Activated CD4-positive, alpha-beta memory T cell treated with anti-CD3 and anti-CD28 coated beads for 36 hours (primary cell): ENCODE data around the gene TJP3. TPM values are rescaled to one million over a fixed set of nuclear protein-coding genes. Genes with fewer than 3 reads are reported as not detected.
A peak's percentile ranks its signal among the peaks of the same experiment; 100 is the strongest.

Experiments used
- CTCF ChIA-PET: fragments of 350-600 bp; sonication (Branson Sonifier 250); formaldehyde crosslinking; loops from one replicate; lab custom pipeline; 2021; ENCODE audit warnings: antibody characterized with exemption, inconsistent platforms; lab: Charles Lee
- POLR2A ChIA-PET: fragments of 350-600 bp; sonication (Branson Sonifier 250); formaldehyde crosslinking; loops from one replicate; lab custom pipeline; 2021; ENCODE audit warnings: antibody characterized with exemption; lab: Charles Lee
- DNase-seq: peaks from one replicate; pipeline ENCODE4 v3.0.0-alpha.2; 2020
- H3K27ac Mint-ChIP-seq: one replicate; pipeline ENCODE4 v1.8.0; 2021; ENCODE audit warnings: mixed read lengths
- H3K27me3 Mint-ChIP-seq: one replicate; pipeline ENCODE4 v1.8.0; 2021; ENCODE audit warnings: mixed read lengths
- H3K36me3 Mint-ChIP-seq: one replicate; pipeline ENCODE4 v1.8.0; 2021; ENCODE audit warnings: mixed read lengths
- H3K4me1 Mint-ChIP-seq: one replicate; pipeline ENCODE4 v1.8.0; 2021; ENCODE audit warnings: low read depth, mixed read lengths
- H3K4me3 Mint-ChIP-seq: one replicate; pipeline ENCODE4 v1.8.0; 2021; ENCODE audit warnings: mild to moderate bottlenecking, mixed read lengths
- H3K9me3 Mint-ChIP-seq: one replicate; pipeline ENCODE4 v1.8.0; 2021; ENCODE audit warnings: mixed read lengths
- intact Hi-C: fragments of 100-400 bp; cut with micrococcal nuclease; formaldehyde crosslinking; loops from one replicate; pipeline ENCODE4 v1.15.1; 2023
- total RNA-seq, 2 experiments: library from RNA; stranded (reverse); gene quantifications; one replicate each; pipeline ENCODE4 v1.2.3, GENCODE V29; 2021

Gene TJP3
- total RNA-seq, 2 experiments from 2014 or later, result 3.1 to 3.7 TPM

GRCh38 chr19:3687393-3687773, 20.8 kb upstream of the TJP3 start:
- ChIA-PET CTCF (interaction anchor here (1.4 to 5.8 kb wide), 3 partner anchors 10 to 21 kb away, joined by 4 to 39 read pairs (median 7); partner anchors contain the start of gene PIP5K1C), POLR2A (interaction anchor here (1.4 kb wide), 1 partner anchor 13 kb away, joined by 5 read pairs; the partner anchor contains the start of gene PIP5K1C)
- H3K27ac Mint-ChIP-seq, result peak overlapping the region; percentile 51
- H3K27me3 Mint-ChIP-seq, result no peaks in the 10 kb centered on the region
- intact Hi-C loops, result no loop called here
- H3K4me3 Mint-ChIP-seq, result peak overlapping the region; percentile 57
- peaks cover 34% of the 10 kb centered on the region for H3K4me1 Mint-ChIP-seq
- DNase-seq, result no peak
- peaks cover 18% of the 10 kb centered on the region for H3K36me3 Mint-ChIP-seq
- H3K9me3 Mint-ChIP-seq, result peaks cover 6% of the 10 kb centered on the region

GRCh38 chr19:3687774-3688706, 20.1 kb upstream of the TJP3 start:
- CTCF ChIA-PET, result interaction anchor here (1.4 to 5.8 kb wide), 3 partner anchors 9 to 22 kb away, joined by 4 to 39 read pairs (median 7); partner anchors contain the start of gene PIP5K1C
- H3K36me3 Mint-ChIP-seq, result peaks cover 18% of the 10 kb centered on the region
- POLR2A ChIA-PET, result interaction anchor here (1.4 kb wide), 1 partner anchor 12 kb away, joined by 5 read pairs; the partner anchor contains the start of gene PIP5K1C
- intact Hi-C loops, result no loop called here
- H3K4me3 Mint-ChIP-seq, result peak overlapping the region; percentile 51
- H3K4me1 Mint-ChIP-seq, result peaks cover 34% of the 10 kb centered on the region
- H3K27me3 Mint-ChIP-seq, result no peaks in the 10 kb centered on the region
- H3K9me3 Mint-ChIP-seq, result peaks cover 6% of the 10 kb centered on the region
- H3K27ac Mint-ChIP-seq, result peak overlapping the region; percentile 51
- peak; percentile 69 for DNase-seq

DNA sequence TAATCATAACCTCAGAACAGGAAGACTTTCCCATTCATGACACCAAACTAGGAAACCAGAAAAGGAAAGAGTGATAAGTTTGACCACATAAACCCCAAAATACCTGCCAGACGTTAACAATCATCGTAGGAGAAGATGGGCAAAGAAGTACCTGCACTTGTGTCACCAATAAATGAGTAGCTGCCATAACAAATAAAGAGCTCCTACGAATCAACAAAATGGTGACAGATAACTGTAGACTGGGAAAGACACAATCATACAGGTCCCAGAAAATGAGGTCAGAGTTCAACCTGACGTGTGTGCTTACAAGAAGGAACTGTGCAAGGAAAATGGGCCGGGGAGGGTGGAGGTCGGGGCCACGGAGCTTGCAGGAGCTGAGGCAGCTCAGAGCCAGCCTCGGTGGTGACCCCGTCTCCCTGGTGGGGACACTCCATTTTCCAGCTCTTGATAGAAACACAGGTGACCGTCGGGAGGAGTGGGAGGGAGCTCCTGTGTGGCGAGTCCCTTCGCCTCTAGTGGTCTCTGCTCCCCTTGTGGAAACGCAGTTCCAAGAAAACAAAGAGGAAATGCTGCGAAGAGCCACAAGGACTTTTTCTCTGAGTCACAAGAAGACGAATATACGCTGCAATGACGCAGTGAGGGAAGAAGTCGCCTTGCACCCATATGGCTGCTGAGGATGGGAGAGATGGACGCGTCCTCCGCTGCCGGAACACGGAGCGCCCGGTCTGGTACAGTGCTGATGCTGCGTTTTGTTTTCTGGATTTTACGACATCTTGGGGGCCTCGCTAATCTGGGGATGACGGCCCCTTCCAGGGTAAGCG, 17.4 kb upstream of the TJP3 start:
- H3K4me1 Mint-ChIP-seq, result peaks cover 34% of the 10 kb centered on the region
- H3K9me3 Mint-ChIP-seq, result no peaks in the 10 kb centered on the region
- DNase-seq, result peak; percentile 35
- no peak overlapping the region for H3K4me3 Mint-ChIP-seq
- ChIA-PET POLR2A (interaction anchor here (0.9 to 1.3 kb wide), 2 partner anchors 19 to 136 kb away, joined by 4 to 5 read pairs; no protein-coding TSS in a partner anchor), CTCF (interaction anchor here (0.6 to 5.8 kb wide), 9 partner anchors 10 to 144 kb away, joined by 3 to 39 read pairs (median 4); partner anchors contain the start of genes PIP5K1C and TJP3)
- no peaks in the 10 kb centered on the region for H3K27me3 Mint-ChIP-seq
- intact Hi-C loops, result loop anchor here (2.0 kb wide), 1 partner anchor 20 kb away; no protein-coding TSS in a partner anchor
- peak overlapping the region; percentile 19 for H3K27ac Mint-ChIP-seq
- peaks cover 5% of the 10 kb centered on the region for H3K36me3 Mint-ChIP-seq

- H3K4me3 Mint-ChIP-seq, result no peak overlapping the region
- ChIA-PET CTCF (interaction anchor here (0.9 to 5.8 kb wide), 4 partner anchors 10 to 131 kb away, joined by 3 to 39 read pairs (median 6); partner anchors contain the start of genes PIP5K1C and TJP3), POLR2A (interaction anchor here (0.9 kb wide), 1 partner anchor 137 kb away, joined by 4 read pairs; no protein-coding TSS in a partner anchor)
- DNase-seq, result no peak
- no peaks in the 10 kb centered on the region for H3K9me3 Mint-ChIP-seq
- H3K4me1 Mint-ChIP-seq, result peaks cover 34% of the 10 kb centered on the region
- no peaks in the 10 kb centered on the region for H3K27me3 Mint-ChIP-seq
- peaks cover 5% of the 10 kb centered on the region for H3K36me3 Mint-ChIP-seq
- intact Hi-C loops, result loop anchor here (2.0 kb wide), 1 partner anchor 21 kb away; no protein-coding TSS in a partner anchor
- no peak overlapping the region for H3K27ac Mint-ChIP-seq
Observed at GRCh38 chr19:3691372-3691716, 16.8 kb upstream of the TJP3 start.

- no peak overlapping the region for H3K4me3 Mint-ChIP-seq
Observed at GRCh38 chr19:3691726-3692125, 16.5 kb upstream of the TJP3 start.

DNA sequence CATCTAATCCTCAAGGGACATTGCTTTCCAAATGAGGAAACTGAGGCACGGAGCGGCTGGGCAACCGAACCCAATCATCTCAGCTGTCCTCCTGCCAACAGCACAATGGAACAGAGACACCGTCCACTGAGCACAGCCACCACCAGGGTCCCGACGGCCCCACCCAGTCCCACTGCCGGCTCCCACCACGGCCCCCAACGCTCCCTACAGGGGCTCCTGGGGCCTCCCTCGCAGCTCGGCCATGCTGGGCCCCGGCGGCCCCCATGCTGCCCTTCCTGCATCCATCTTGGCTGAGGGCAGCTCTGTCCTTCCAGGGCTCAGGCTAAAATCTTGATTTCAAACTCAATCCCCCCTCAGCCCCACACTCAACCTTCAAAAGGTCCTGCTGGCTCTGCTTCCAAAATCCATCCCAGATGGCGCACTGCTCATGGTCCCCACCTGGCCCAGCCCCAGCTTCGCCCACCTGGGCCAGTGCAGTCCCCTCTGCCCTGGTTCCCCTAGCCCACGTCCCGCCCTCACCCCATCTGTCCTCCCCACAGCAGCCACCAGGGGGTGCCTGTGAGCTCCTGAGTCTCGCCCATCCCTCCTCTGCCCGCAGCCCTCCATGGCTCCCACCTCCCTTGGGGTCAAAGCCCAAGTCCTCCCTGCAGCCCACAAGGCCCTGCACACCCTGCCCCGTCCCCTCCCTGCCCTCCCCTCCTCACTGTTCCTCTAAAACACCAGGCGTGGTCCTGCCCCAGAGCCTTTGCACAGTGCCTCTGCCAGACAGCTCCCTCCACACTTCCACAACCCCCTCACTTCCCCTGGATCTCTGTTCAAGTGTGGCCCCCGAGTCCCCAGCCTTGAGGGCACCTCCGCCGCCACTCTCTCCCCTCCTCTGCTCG, 15.8 kb upstream of the TJP3 start:
- intact Hi-C loops, result no loop called here

More at GRCh38 chr19:3691726-3692125, 16.5 kb upstream of the TJP3 start:
- no peaks in the 10 kb centered on the region for H3K9me3 Mint-ChIP-seq
- peaks cover 5% of the 10 kb centered on the region for H3K36me3 Mint-ChIP-seq
- peaks cover 34% of the 10 kb centered on the region for H3K4me1 Mint-ChIP-seq
- ChIA-PET CTCF (interaction anchor here (1.4 to 5.8 kb wide), 6 partner anchors 9 to 31 kb away, joined by 6 to 39 read pairs (median 8); partner anchors contain the start of genes PIP5K1C and TJP3), POLR2A (no interaction called here)
- intact Hi-C loops, result loop anchor here (2.0 kb wide), 1 partner anchor 21 kb away; no protein-coding TSS in a partner anchor
- DNase-seq, result no peak
- H3K27ac Mint-ChIP-seq, result no peak overlapping the region
- H3K27me3 Mint-ChIP-seq, result no peaks in the 10 kb centered on the region

GRCh38 chr19:3693025-3693925, 14.9 kb upstream of the TJP3 start:
- no peak overlapping the region for H3K4me3 Mint-ChIP-seq
- H3K27me3 Mint-ChIP-seq, result no peaks in the 10 kb centered on the region
- H3K4me1 Mint-ChIP-seq, result peaks cover 25% of the 10 kb centered on the region
- intact Hi-C loops, result no loop called here
- peaks cover 5% of the 10 kb centered on the region for H3K36me3 Mint-ChIP-seq
- ChIA-PET POLR2A (no interaction called here), CTCF (interaction anchor here (0.5 to 5.8 kb wide), 8 partner anchors 8 to 741 kb away, joined by 3 to 39 read pairs (median 7); partner anchors contain the start of genes PIP5K1C and TJP3)
- H3K27ac Mint-ChIP-seq, result no peak overlapping the region
- no peak for DNase-seq
- H3K9me3 Mint-ChIP-seq, result no peaks in the 10 kb centered on the region

More for the DNA sequence above, 15.8 kb upstream of the TJP3 start:
- Mint-ChIP-seq H3K36me3 (peaks cover 5% of the 10 kb centered on the region), H3K27me3 (no peaks in the 10 kb centered on the region), H3K4me3 (no peak overlapping the region), H3K27ac (no peak overlapping the region), H3K4me1 (peaks cover 28% of the 10 kb centered on the region), H3K9me3 (no peaks in the 10 kb centered on the region)
- DNase-seq, result peak; percentile 66
- ChIA-PET CTCF (interaction anchor here (0.5 to 5.8 kb wide), 8 partner anchors 8 to 742 kb away, joined by 3 to 39 read pairs (median 7); partner anchors contain the start of genes PIP5K1C and TJP3), POLR2A (no interaction called here)

DNA sequence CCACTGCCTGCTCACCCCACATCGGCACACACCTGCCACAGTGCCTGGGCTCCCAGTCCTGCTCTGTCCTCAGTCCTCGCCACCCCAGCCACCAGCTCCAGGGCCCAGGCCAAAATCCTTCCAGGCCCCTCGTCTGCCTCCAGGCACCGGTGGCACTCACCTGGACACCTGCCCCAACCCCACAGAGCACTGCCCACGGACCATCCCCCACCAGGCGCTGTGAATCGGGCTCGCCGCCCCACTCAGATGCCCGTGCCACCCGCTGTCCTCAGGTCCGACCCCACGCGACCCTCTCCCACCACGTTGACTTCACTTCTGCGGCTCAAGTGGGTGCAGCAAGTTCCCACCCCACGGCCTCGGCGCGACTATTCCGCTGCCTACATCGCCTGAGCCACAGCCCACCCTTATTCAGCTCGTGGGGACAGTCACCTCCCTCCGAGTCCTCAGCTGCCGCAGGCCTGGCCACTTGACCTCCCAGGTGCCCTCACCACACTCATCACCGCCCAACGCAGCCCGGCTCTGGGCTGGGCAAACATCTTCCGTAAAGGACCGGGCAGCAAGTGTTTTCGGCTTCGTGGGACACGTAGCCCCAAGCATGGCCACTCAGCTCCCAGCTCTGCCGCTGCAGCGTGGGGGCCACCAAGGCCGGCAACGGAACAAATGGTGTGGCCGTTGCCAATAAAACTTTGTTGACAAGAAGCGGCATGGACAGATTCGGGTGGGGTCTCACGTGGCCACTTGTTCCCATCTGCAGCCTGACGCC, 13.6 kb upstream of the TJP3 start:
- ChIA-PET CTCF (no interaction called here), POLR2A (no interaction called here)
- Mint-ChIP-seq H3K27ac (no peak overlapping the region), H3K27me3 (no peaks in the 10 kb centered on the region), H3K4me1 (peaks cover 32% of the 10 kb centered on the region), H3K9me3 (no peaks in the 10 kb centered on the region), H3K36me3 (peaks cover 4% of the 10 kb centered on the region), H3K4me3 (no peak overlapping the region)
- no peak for DNase-seq
- intact Hi-C loops, result no loop called here

- Mint-ChIP-seq H3K27ac (no peak overlapping the region), H3K36me3 (peaks cover 2% of the 10 kb centered on the region), H3K27me3 (no peaks in the 10 kb centered on the region), H3K4me1 (peaks cover 26% of the 10 kb centered on the region), H3K4me3 (no peak overlapping the region), H3K9me3 (no peaks in the 10 kb centered on the region)
- ChIA-PET CTCF (interaction anchor here (0.7 kb wide), 1 partner anchor 27 kb away, joined by 3 read pairs; no protein-coding TSS in a partner anchor), POLR2A (no interaction called here)
- intact Hi-C loops, result no loop called here
- no peak for DNase-seq
Observed at GRCh38 chr19:3695124-3695733, 13.0 kb upstream of the TJP3 start.
